Inferior parietal cortex (tissue), 1 donor: ENCODE data around the gene ETV6.
A peak's percentile ranks its signal among the peaks of the same experiment; 100 is the strongest.

ENCODE experiments used
- DNase-seq: peaks from one replicate; pipeline ENCODE4 v3.0.0-alpha.2; 2016; ENCODE audit errors: extremely low spot score

Gene ETV6

DNA sequence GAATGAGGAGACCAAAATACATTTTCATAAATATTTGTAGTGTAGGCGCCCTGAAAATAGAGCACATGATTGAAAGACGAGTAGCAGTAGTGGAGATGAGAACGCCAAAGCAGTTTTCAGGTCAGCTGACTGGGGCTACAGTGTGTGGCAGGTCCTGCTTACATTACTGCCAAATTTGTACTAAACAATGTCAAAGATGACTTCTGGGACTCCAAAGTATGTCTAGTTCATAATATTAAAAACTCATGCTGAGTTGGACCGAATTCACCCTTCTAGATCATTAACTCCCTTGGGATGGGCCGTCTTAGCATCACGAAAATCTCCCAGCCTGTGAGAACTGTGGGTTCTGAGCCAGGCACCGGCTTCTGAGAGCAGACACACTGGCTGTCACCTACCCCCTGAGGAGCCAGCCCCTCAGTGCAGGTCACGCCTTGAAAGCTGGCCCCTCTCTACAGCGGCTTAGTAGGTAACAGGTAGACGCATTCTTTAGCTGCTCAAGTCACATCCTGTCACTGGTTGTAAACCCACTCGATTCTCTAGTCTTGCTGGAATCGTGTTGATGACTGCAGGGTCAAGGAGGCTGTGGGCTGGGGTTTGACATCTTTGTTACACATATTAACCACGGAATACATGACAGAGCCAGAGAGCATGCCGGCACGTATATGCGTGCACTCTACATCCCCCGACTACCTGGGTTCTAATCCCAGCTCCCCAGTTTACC lies 210.4 kb downstream of the ETV6 start:
- no peak for DNase-seq

GRCh38 chr12:11861155-11861863 lies 211.8 kb downstream of the ETV6 start:
- no peak for DNase-seq

GRCh38 chr12:11861864-11862600 lies 212.6 kb downstream of the ETV6 start:
- DNase-seq, result no peak

DNA sequence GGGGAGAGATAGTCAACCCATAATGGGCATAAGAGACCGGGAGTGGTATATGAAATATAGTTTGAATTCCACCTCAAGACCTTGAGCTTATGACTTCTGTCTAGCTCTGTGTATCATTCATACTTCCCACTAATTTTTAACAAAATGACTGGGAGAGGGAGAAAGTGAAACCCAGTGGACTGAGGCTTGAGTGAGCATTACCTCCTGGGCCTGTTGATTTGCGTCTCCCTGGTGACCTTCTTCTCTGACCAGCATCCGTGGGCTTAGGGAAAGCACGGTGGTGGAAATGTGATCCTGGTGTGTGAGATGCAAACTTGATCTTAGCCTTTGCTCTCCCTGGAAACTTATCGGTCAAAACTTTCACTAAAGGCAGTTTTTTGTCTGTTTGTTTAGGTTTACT lies 213.3 kb downstream of the ETV6 start:
- DNase-seq, result no peak

DNA sequence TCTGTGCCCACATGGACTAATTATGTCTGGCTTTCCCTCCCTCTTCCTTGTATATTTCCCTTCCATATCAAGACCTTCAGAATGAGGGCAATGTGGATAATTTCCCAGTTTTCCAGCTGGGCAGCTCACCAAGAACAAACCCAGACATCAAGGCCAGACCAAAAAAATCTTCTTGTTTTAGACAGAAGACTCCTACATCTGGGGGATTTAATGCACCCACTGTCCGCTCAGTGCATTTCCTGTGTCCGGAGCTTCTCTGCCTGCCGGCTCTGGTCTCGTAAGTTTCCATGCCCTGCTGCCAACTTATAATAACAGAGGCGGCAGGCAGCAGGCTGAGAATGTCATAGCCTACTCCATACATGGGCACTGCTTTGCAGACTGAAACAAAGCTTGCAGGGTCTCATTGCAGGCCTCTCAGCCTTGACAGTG lies 214.0 kb downstream of the ETV6 start:
- no peak for DNase-seq

DNA sequence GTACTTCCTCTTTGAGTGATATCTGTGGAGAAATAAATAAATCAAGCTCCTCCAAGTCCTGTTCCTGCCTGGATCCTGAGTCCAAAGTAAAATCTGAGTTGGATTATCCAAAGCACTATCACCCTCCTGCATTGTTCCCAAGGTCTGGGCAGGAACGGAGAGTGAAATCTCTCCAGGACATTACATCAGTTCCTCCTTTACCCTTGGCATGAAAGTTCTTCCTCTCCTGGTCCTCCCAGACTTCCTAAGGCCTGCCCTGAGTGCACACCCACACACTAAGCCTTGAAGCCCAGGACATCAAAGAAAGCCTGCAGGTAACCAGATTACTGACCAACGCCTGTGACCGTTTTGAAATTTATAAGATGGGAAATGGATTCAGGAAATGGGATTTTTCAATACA lies 214.5 kb downstream of the ETV6 start:
- no peak for DNase-seq

DNA sequence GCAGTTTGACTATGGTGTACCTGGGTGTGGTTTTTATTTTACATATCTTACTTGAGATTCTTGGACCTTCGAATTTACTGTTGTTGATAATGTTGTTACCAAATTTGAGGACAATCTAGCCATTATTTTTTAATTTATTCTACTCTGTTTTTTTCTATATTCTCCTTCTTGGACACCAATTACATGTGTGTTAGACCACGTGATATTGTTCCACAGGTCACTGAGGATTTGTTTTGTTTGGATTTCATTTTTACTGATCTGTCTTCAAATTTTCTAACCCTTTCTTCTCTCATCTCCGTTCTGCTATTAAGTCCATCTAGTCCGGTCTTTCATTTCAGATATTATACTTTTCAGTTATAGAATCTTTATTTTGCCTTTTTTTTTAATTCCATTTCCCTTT lies 216.3 kb downstream of the ETV6 start:
- DNase-seq, result no peak

GRCh38 chr12:11868027-11868426 lies 218.6 kb downstream of the ETV6 start:
- no peak for DNase-seq

GRCh38 chr12:11869406-11869805 lies 219.9 kb downstream of the ETV6 start:
- DNase-seq, result no peak

DNA sequence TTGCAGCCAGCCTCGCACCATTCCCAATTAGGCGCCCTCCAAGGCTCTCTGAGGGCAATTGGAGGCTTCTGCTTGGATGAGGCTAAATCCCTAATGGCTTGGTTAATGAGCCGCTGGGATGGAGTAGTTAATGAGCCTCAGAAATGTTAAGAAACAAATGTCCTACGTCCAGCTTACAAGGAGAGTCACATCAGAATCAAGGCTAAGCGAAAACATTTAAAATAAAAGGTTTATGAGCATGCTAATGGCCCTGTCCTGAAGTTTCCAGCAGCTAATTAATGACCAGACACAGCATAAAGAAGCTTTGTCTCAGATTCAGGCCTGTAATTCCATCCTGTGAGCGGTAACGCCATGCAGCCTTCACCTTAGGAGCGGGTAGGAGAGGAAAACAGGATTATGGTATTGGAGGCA lies 220.6 kb downstream of the ETV6 start:
- DNase-seq, result no peak

- DNase-seq, result no peak
These were observed 222.6 kb downstream of the ETV6 start for GRCh38 chr12:11872055-11872454.

DNA sequence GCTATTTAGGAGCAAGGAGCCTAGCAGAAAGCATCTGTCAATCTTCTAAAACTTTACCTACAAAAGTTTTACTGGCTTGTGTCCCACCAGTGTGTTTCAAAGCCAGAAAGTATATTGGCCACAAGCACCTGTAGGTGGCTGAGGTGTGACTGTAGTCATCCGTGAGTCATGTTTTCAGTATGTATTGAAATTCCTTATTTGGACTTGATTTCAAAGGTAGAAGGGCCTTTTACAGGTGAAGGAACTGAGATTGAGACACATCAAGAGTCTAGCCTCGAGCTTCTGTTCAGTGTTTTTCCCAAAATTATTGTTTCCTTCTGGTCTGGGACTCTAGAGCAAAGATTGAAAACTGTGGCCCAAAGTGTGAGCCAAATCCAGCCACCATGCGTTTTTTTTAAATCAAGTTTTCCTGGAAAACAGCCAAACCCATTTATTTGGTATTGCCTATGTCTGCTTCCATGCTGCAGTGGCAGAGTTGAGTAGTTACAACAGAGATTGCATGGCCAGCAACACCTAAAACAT lies 226.0 kb downstream of the ETV6 start:
- no peak for DNase-seq

DNA sequence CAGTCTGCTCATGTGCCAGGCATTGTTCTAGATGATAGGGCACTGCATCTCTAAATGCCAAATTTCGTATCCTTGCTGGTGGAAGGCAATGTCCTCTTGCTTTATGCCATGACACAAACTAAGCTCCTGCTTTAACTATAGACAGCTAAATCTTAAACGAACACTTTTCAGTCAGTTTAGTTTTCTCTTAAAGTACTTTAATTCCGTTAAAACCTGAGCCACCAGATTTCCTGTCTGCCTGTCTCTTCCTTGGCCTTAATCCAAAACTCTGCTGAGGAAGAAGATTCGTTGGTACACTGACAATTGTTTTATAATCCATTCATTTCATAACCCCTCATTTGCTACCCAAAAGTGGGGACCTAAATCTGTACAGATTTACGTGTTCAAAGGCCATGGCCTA lies 226.8 kb downstream of the ETV6 start:
- no peak for DNase-seq

- DNase-seq, result no peak
These were observed 227.8 kb downstream of the ETV6 start for GRCh38 chr12:11877102-11877826.

GRCh38 chr12:11877869-11878780 lies 228.7 kb downstream of the ETV6 start:
- peak; percentile 48 for DNase-seq

GRCh38 chr12:11879306-11879705 lies 229.8 kb downstream of the ETV6 start:
- no peak for DNase-seq

- no peak for DNase-seq
These were observed 230.9 kb downstream of the ETV6 start for GRCh38 chr12:11880381-11880780.

DNA sequence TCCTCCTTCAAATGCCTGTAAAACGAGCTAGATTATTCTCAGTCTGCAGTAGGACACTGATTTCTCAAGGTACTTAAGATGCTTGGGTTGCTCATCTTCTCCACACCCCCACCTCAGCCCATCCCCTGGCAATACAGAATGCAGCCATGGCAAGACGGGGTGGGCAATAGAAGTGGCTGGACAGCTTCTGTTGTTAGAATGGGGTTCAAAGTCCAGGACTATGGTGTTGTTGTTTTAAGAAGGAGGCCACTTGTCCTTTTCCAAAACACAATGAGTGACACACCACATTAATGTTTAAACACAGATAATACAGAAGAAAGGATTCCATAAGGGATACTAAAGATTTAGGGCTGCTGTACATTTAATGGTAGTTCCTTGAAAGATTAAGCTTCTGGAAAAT lies 232.4 kb downstream of the ETV6 start:
- no peak for DNase-seq

GRCh38 chr12:11882301-11883019 lies 233.0 kb downstream of the ETV6 start:
- DNase-seq, result no peak

DNA sequence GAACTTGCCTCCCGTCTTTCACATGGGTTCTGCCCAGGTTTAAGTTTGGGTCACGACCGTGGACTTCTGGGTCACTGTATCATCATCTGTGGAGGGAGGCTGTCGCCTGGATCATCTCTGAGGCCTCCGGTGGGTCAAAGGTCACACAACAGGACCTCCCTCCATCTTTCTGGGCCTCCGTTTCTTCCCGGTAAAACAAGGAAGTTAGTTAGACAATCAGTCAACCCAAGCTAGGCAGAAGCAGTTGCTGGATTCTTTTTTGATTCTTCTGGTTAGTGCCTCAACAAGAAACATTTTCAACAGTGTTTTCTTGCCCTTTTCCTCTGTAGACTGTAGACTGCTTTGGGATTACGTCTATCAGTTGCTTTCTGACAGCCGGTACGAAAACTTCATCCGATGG lies 234.6 kb downstream of the ETV6 start:
- DNase-seq, result no peak
